Epithelial cell of umbilical artery (primary cell): Measurements from ENCODE around the gene LRRC40. TPM values are rescaled to one million over a fixed set of nuclear protein-coding genes. Genes with fewer than 3 reads are reported as not detected.

ENCODE experiments used
- total RNA-seq: library from RNA; depleted of rRNA; stranded (reverse); fragments of >200 nt; gene quantifications from 2 replicates; pipeline ENCODE4 v1.2.3, GENCODE V29; 2014

LRRC40 gene
- total RNA-seq = 29.9 and 30.7 TPM in 2 replicates

GRCh38 chr1:70205434-70206118 lies at the start of gene LRRC40:
TSS of gene LRRC40 (minus strand) at chr1:70205579. CDS start at chr1:70205540, 39 bp downstream.

GRCh38 chr1:70221238-70222121 lies 16.1 kb upstream of the LRRC40 start, which contains the start of gene SRSF11:
TSS of gene SRSF11 (plus strand) at chr1:70221380. CDS start at chr1:70221637, 257 bp downstream.

Other genes with a start within 250 kb of the LRRC40 start
- gene SRSF11, start 15.8 kb upstream of the LRRC40 start, total RNA-seq = 87.7 and 93.6 TPM in 2 replicates
- gene ANKRD13C, start 149.1 kb upstream of the LRRC40 start, total RNA-seq = 24.0 and 27.1 TPM in 2 replicates
- gene CTH, start 205.7 kb upstream of the LRRC40 start, total RNA-seq = 1.3 and 3.2 TPM in 2 replicates